H7 (cell line): Measurements from ENCODE around the gene ZNF598. TPM values are rescaled to one million over a fixed set of nuclear protein-coding genes. Genes with fewer than 3 reads are reported as not detected.
A peak's percentile ranks its signal among the peaks of the same experiment; 100 is the strongest.
"Not testable (repeated sequence)": the region's sequence is repeated elsewhere in the genome, so short reads cannot be mapped to it uniquely, and the experiment has no call there.

Source experiments
- DNase-seq: peaks from one replicate; pipeline ENCODE4 v3.0.0; 2012
- H3K27me3 ChIP-seq: 2 replicates; pipeline ENCODE4 v1.6.0; 2011; ENCODE audit warnings: mild to moderate bottlenecking, low read length; ENCODE audit not compliant: control insufficient read depth, insufficient read depth
- H3K36me3 ChIP-seq: replicated peaks from 2 replicates; pipeline ENCODE4 v1.5.1; 2011; ENCODE audit warnings: low read length; ENCODE audit not compliant: control insufficient read depth, insufficient read depth
- H3K4me3 ChIP-seq: 2 replicates; pipeline ENCODE4 v1.5.1; 2011; ENCODE audit warnings: low read depth, mild to moderate bottlenecking, control low read depth, low read length, moderate library complexity; ENCODE audit not compliant: insufficient read depth
- total RNA-seq: library from RNA; depleted of rRNA; stranded (reverse); fragments of >200 nt; shearing (Covaris generic); gene quantifications from 2 replicates; pipeline ENCODE4 v1.2.3, GENCODE V29; 2014

Gene ZNF598
- total RNA-seq, 1 experiment from 2014 or later = 28.4 TPM

DNA sequence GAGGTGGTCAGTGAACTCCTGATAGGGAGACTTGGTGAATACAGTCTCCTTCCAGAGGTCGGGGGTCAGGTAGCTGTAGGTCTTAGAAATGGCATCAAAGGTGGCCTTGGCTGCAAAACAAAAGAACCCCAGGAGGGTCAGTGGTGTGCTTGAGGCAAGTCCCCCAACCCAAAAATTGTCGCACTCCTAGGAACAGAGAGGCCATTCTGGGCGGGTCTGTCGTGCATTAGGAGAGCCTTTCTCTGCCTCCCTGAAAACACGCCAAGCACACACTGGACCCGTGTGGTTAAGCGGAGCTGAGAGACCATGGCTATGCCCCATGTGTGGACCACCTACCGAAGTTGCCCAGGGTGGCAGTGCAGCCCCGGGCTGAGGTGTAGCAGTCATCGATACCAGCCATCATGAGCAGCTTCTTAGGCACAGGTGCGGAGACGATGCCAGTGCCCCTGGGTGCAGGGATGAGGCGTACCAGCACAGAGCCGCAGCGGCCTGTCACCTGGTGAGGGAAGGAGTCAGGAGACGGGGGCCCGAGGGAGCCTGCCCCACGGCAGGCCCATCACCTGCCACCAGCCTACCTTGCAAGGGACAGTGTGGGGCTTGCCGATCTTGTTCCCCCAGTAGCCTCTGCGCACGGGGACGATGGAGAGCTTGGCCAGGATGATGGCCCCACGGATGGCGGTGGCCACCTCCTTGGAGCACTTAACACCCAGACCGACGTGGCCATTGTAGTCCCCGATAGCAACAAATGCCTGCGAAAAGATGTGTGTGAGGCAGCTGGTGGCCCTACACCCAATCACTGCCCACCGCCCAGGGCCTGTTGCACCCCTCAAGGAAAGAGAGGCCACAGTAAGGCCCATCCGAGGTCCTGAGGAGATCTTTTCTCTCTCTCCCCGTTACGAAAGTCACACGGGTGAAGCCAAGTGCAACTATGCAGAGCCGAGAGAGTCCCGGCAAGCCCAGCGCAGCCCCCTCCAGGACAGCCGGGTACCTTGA, 47.2 kb downstream of the ZNF598 start:
- Histone ChIP-seq H3K36me3 (peaks cover 23% of the 10 kb centered on the region), H3K4me3 (peak overlapping the region; percentile 12; the same call in 1 of the 2 replicates)
- not testable (repeated sequence) for H3K27me3 ChIP-seq, DNase-seq

DNA sequence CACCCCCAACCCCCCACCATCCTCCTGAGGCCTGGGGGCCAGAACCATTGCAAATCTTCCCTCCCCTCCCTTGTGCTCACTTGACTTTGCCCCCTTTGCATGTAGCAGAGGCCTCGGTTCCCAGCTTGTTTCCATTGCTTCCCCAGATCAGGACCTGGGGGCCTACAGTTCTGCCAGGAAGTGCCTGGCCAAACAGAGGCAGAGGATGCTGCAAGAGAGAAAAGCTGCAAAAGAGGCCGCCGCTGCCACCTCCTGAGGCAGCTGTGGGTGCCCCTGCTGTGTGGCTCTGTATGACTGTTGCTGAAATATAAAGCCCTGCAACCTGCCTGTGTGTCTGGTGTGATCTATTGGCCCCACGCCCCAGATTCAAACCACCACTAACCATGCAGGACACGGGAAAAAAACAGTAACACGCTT, 48.0 kb downstream of the ZNF598 start:
- Histone ChIP-seq H3K36me3 (peaks cover 23% of the 10 kb centered on the region), H3K27me3 (no peaks in the 10 kb centered on the region), H3K4me3 (no peak overlapping the region)
- DNase-seq = peak; percentile 77

DNA sequence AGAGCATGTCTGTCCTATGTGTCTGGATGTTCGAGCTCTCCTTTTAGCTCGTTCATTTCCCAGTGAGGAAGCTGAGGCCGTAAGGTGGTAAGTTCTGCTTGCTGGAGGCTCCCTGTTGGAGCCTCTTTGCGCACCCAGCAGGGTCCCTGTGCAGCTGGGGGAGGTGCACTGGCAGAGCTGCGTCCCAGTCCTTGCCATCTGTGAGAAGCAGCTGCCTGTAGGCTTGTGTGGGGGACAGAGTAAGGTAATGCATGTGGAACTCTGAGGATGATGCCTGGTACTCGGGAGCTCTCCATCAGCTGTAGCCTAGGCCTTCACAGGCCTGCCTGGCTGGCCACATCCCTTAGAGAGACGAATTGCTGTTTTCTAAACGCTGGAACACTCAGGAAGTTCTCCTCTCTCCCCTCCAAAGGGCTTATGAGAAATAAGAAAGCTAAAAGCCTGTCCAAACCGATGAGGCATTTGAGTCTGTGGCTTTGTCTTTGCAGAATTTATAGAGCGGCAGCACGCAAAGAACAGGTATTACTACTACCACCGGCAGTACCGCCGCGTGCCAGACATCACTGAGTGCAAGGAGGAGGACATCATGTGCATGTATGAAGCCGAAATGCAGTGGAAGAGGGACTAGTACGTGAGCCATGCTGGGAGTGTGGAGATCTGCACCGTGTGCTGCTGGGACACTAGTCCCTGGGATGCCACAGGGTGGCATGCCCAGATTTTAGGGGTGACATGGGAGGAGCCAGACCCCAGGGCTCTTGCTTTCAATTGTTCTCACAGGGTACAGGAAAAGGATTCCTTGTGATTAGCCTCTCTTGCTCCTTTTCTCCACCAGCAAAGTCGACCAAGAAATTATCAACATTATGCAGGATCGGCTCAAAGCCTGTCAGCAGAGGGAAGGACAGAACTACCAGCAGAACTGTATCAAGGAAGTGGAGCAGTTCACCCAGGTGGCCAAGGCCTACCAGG, 48.7 kb downstream of the ZNF598 start:
- Histone ChIP-seq H3K27me3 (no peaks in the 10 kb centered on the region), H3K4me3 (peak overlapping the region; percentile 96; the same call in 1 of the 2 replicates), H3K36me3 (peaks cover 23% of the 10 kb centered on the region)
- peak; percentile 72 for DNase-seq

DNA sequence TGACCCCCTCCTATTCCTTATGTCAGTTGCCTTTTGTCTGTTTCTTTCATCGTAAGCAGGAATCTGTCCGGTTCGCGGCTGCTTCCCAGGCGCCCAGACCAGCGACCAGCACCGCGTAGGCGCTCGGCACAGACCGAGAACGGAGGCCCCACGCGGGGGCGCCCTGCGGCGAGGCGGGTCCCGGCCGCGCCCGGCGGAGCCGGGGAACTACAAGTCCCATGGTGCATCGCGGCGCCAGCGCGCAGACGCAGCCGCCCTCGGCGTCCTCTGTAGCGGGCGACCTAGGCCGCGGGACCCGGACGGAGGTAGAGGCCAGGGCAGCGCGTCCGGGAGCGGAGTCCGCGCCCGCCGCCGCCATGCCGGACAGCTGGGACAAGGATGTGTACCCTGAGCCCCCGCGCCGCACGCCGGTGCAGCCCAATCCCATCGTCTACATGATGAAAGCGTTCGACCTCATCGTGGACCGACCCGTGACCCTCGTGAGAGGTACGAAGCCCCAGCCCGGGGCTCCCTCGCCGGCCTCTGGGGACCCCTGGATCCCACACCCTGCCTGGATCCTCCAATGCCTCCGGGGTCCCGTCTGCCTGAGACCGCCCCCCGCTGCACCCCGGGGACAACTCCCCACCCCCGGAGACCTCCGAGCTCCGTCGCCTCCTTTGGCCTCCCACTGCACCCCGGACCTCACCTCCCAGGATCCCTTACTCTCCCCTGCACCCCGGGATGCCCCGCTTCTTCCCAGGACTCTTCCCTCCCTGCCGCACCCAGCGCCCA, 50.2 kb downstream of the ZNF598 start, which contains the start of gene NDUFB10:
Gene NDUFB10 (plus strand): TSS at position 270 of the 771 bp plus-strand sequence. CDS start 87 bp downstream, at position 357.
- H3K27me3 ChIP-seq = no peaks in the 10 kb centered on the region
- peak within 1 kb of the TSS; percentile 96 for H3K4me3 ChIP-seq
- peak; percentile 98 for DNase-seq
- H3K36me3 ChIP-seq = peaks cover 23% of the 10 kb centered on the region

DNA sequence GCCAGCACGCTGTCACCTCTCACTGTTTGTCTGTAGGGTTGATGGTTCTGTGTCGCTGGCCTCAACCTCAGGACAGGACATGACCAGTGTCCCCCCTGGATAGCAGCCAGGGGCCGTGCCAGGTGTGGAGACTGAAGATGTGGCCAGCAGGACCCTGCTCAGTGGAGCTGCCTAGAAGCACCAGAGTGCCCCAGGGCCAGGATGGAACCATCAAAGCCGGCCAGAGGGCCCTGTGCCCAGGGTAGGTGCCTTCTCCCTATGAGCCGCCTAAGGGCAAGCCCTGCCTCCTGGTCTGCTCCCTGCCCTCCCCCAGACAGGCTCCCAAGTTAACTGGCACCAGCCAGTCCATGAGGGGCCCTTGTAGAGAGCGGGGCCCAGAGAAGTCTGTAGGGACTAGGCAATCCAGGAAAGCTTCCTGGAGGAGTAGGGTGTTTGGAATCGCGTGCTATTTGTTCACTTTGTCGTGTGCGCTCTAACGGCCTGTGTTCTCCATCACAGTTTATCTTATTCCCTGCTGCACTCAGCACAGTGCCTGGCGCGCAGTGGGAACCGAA, 50.8 kb downstream of the ZNF598 start:
- H3K27me3 ChIP-seq = no peaks in the 10 kb centered on the region
- DNase-seq = no peak
- H3K4me3 ChIP-seq = peak overlapping the region; percentile 96
- H3K36me3 ChIP-seq = peaks cover 21% of the 10 kb centered on the region

DNA sequence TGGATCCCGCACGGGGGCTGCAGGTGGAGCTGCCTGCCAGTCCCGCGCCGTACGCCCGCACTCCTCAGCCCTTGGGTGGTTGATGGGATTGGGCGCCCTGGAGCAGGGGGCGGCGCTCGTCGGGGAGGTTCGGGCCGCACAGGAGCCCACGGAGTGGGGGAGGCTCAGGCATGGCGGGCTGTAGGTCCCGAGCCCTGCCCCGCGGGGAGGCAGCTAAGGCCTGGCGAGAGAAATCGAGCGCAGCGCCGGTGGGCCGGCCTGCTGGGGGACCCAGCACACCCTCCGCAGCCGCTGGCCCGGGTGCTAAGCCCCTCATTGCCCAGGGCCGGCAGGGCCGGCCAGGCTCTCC, 51.5 kb downstream of the ZNF598 start:
- not testable (repeated sequence) for H3K4me3 ChIP-seq, H3K27me3 ChIP-seq, DNase-seq
- peaks cover 15% of the 10 kb centered on the region for H3K36me3 ChIP-seq

DNA sequence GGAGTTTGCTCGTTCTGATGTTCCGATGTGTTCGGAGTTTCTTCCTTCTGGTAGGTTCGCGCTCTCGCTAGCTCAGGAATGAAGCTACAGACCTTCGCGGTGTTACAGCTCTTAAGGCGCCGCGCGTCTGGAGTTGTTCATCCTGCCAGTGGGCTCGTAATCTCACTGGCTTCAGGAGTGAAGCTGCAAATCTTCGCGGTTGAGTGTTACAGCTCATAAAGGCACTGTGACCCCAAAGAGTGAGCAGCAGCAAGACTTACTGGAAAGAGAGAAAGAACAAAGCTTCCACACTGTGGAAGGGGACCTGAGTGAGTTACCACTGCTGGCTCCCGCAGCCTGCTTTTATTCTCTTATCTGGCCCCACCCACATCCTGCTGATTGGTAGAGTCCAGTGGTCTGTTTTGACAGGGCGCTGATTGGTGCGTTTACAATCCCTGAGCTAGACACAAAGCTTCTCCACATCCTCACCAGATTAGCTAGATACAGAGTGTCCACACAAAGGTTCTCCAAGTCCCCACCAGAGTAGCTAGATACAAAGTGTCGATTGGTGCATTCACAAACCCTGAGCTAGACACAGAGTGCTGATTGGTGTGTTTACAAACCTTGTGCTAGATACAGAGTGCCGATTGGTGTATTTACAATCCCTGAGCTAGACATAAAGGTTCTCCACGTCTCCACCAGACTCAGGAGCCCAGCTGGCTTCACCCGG, 52.0 kb downstream of the ZNF598 start:
- not testable (repeated sequence) for DNase-seq, H3K4me3 ChIP-seq, H3K27me3 ChIP-seq
- H3K36me3 ChIP-seq = peaks cover 11% of the 10 kb centered on the region

DNA sequence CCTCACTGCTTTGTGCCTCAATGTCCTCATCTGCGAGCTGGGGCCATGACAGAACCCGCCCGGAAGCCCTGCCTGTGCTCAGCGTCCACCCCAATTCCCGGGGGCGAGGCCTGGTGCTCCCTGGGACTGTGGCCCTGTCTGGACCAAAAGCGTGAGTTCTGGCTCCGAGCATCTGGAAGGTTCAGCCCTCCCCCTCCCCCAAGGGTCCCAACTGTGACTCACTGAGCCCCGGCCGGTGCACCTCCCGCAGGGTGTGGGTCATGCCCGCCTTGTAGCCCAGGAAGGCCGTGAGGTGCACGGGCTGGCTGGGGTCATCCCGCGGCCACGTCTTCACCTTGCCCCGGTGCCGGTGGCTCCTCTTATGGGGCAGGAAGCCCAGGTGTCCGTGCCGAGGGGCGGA, 55.9 kb downstream of the ZNF598 start:
- no peaks in the 10 kb centered on the region; the same call in 1 of the 2 replicates for H3K27me3 ChIP-seq
- no peak for DNase-seq
- H3K36me3 ChIP-seq = no peaks in the 10 kb centered on the region
- no peak overlapping the region for H3K4me3 ChIP-seq

DNA sequence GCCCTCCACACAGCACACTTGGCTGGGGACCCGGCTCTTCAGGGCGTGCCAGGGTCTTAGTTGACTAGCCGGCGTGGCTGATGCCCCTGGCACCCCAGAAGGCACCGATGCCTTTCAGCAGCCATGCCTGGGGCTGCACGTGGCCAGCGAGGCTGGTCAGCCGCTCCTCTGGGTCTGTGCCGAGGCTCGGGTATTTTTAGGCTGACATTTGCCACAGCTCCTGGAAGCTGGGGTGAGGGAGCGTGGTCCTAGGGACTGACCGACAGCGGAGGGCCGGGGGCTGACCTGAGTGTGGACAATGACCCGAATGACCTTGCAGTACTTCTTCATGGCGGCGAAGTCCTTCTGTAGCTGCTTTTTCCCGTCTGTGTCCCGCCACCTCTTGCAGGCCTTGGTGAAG, 59.1 kb downstream of the ZNF598 start:
- no peak overlapping the region for H3K4me3 ChIP-seq
- no peak for DNase-seq
- H3K36me3 ChIP-seq = no peaks in the 10 kb centered on the region
- no peaks in the 10 kb centered on the region; the same call in 1 of the 2 replicates for H3K27me3 ChIP-seq

DNA sequence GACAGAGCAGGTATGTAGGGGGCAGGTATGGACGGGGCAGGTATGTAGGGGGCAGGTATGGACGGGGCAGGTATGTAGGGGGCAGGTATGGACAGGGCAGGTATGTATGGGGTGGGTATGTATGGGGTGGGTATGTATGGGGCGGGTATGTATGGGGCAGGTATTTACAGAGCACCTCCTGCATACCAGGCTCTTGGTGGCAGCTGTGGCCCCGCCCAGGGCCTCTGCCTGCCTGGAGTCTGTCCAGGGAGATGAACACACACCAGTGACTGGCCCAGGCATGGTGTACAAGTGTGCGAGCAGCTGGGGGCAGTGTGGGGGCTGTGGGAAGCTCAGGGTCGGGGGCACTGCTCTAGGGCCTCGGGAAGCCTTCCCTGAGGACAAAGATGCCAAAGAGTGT, 59.6 kb downstream of the ZNF598 start:
- no peaks in the 10 kb centered on the region; the same call in 1 of the 2 replicates for H3K27me3 ChIP-seq
- H3K36me3 ChIP-seq = no peaks in the 10 kb centered on the region
- DNase-seq = no peak
- H3K4me3 ChIP-seq = no peak overlapping the region

DNA sequence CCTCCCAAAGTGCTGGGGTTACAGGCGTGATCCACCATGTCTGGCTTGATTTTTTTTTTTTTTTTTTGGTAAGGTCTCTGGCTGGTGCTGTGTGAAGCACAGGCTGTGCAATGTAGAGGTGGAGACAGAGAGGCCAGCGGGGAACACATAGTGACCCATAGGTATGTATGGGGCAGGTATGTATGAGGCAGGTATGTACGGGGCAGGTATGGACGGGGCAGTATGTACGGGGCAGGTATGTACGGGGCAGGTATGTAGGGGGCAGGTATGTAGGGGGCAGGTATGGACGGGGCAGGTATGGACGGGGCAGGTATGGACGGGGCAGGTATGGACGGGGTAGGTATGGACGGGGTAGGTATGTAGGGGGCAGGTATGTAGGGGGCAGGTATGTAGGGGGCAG, 60.1 kb downstream of the ZNF598 start:
- H3K4me3 ChIP-seq = no peak overlapping the region
- DNase-seq = no peak
- H3K36me3 ChIP-seq = no peaks in the 10 kb centered on the region
- H3K27me3 ChIP-seq = no peaks in the 10 kb centered on the region; the same call in 1 of the 2 replicates
